ENCODE results near the gene VTN. TPM values are rescaled to one million over a fixed set of nuclear protein-coding genes. Genes with fewer than 3 reads are reported as not detected.

VTN gene
- total and polyA plus RNA-seq, 3 experiments from 2014 or later = 0.18 to 0.57 TPM; not detected in 1

DNA sequence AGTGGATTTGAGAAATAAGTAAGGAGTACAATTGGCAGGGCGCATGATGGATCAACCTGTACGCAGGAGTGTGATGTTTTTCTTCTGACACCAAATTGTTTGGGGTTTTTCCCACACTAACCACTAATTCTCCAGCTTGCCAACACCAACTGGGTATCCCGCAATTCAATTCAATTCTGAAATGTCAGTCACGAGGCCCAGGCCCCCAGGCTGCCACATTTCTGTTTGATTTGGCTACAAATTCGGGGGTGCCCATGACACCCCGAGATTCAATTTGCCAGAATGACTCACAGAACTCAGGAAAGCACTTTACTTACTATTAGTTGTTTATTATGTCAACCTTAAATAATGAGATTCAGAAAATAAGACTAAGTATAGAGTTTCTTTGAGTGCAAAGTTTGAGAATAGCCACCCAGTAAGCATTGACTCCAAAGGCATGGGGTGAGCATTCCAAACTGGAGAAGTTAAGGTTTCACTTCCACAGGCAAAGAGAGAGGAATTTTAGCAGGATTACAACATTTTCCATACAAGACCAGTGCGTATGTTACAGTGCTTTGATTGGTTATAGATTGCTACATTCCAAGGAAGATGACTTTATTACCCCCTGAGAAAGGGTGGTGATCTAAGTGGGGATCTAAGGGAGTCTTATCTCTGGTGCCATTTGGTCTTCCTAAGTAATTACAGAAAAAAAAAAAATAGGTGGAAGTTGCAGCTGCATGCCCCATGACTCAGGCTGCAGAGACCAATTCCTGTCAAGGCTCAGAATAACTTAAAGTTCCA, 24.4 kb upstream of the VTN start:
- H3K9me3 ChIP-seq (ENCODE audit: low read length) = no peaks in the 10 kb centered on the region
- Mint-ChIP-seq H3K4me3 (no peak overlapping the region), H3K9me3 (no peaks in the 10 kb centered on the region), H3K4me1 (no peaks in the 10 kb centered on the region), H3K36me3 (peaks cover 8 to 74% (median 13%) of the 10 kb centered on the region in 3 donors), H3K27me3 (no peaks in the 10 kb centered on the region), H3K27ac (peak overlapping the region in 2 of 8 donors; percentile 12 to 49)
- peaks cover 32% of the 10 kb centered on the region for H3K36me3 ChIP-seq (ENCODE audit: insufficient read depth, low read length)
- H3K27me3 ChIP-seq (ENCODE audit: insufficient read depth, low read length, poor library complexity, severe bottlenecking) = no peaks in the 10 kb centered on the region
- no peak overlapping the region for H3K27ac ChIP-seq (ENCODE audit: low read depth, low read length)
- H3K4me3 ChIP-seq (ENCODE audit: low read length) = no peak overlapping the region
- ChIA-PET CTCF (interaction anchor here (2.7 kb wide), 1 partner anchor 22 kb away, joined by 7 read pairs; no protein-coding TSS in a partner anchor), POLR2A (no interaction called here)
- no peak for DNase-seq
- H3K4me1 ChIP-seq (ENCODE audit: insufficient read depth, low read length) = no peaks in the 10 kb centered on the region

DNA sequence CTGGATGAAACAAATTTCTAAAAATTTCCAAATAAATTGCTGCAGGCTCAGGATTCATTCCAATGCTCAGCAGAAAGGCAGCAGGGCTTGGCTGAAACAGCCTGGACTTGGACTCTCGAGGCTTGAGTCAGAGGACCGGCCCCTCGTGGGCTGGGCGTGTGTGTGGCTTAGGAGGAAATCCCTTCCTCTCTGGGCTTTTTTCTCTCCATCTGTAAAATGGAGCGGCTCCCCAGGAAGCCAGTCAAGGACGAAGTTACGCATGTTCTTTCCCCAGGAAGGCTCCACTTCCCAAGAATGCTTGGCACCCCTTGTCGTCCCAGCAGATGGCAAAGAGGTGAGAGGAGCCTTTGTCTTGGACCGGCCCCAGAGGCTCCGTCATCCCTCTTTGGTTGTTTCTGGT, 22.4 kb upstream of the VTN start:
- DNase-seq = no peak
- POLR2A ChIA-PET = no interaction called here
- H3K9me3 Mint-ChIP-seq = no peaks in the 10 kb centered on the region
- H3K27ac Mint-ChIP-seq = no peak overlapping the region
- CTCF ChIA-PET = interaction anchor here (1.0 kb wide), 1 partner anchor 10 kb away, joined by 5 read pairs; no protein-coding TSS in a partner anchor
- no peaks in the 10 kb centered on the region for H3K27me3 ChIP-seq (ENCODE audit: insufficient read depth, low read length, poor library complexity, severe bottlenecking)
- H3K36me3 Mint-ChIP-seq = peaks cover 9 to 83% (median 13%) of the 10 kb centered on the region in 3 donors
- no peaks in the 10 kb centered on the region for H3K27me3 Mint-ChIP-seq
- peaks cover 32% of the 10 kb centered on the region for H3K36me3 ChIP-seq (ENCODE audit: insufficient read depth, low read length)
- no peak overlapping the region for H3K27ac ChIP-seq (ENCODE audit: low read depth, low read length)
- no peak overlapping the region for H3K4me3 Mint-ChIP-seq
- H3K4me3 ChIP-seq (ENCODE audit: low read length) = no peak overlapping the region
- H3K9me3 ChIP-seq (ENCODE audit: low read length) = no peaks in the 10 kb centered on the region
- H3K4me1 ChIP-seq (ENCODE audit: insufficient read depth, low read length) = no peaks in the 10 kb centered on the region
- peaks cover 2 to 4% (median 4%) of the 10 kb centered on the region in 3 donors for H3K4me1 Mint-ChIP-seq

DNA sequence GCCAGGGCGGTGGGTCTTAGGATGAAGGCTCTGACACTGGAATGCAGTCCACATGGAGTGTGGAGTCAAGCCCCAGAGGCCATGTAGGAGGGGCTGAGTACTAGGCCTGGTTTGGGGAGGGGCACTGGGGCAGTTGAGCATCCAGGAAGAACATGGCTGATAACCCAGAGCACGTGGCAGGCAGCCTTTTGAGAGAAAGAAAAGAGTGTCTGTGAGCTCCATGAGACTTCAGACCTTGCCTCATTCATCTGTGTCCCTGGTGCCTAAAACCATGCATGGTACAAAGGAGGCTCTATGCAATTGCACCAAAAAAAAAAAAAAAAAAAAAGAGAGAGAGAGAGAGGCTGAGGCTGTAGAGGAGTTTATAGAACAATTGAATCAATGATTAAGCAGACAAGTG, 21.3 kb upstream of the VTN start:
- ChIA-PET CTCF (interaction anchor here (1.0 kb wide), 1 partner anchor 9 kb away, joined by 5 read pairs; no protein-coding TSS in a partner anchor), POLR2A (no interaction called here)
- no peaks in the 10 kb centered on the region for H3K9me3 Mint-ChIP-seq
- no peaks in the 10 kb centered on the region for H3K27me3 Mint-ChIP-seq
- peak overlapping the region in 1 of 8 donors; percentile 58 for H3K27ac Mint-ChIP-seq
- Histone ChIP-seq H3K4me1 (ENCODE audit: insufficient read depth, low read length) (no peaks in the 10 kb centered on the region), H3K4me3 (ENCODE audit: low read length) (no peak overlapping the region), H3K27ac (ENCODE audit: low read depth, low read length) (no peak overlapping the region), H3K36me3 (ENCODE audit: insufficient read depth, low read length) (peaks cover 32% of the 10 kb centered on the region), H3K27me3 (ENCODE audit: insufficient read depth, low read length, poor library complexity, severe bottlenecking) (no peaks in the 10 kb centered on the region), H3K9me3 (ENCODE audit: low read length) (no peaks in the 10 kb centered on the region)
- H3K4me1 Mint-ChIP-seq = peaks cover 2 to 5% (median 5%) of the 10 kb centered on the region in 3 donors
- no peak for DNase-seq
- H3K4me3 Mint-ChIP-seq = no peak overlapping the region
- H3K36me3 Mint-ChIP-seq = peaks cover 6 to 83% (median 13%) of the 10 kb centered on the region in 3 donors

DNA sequence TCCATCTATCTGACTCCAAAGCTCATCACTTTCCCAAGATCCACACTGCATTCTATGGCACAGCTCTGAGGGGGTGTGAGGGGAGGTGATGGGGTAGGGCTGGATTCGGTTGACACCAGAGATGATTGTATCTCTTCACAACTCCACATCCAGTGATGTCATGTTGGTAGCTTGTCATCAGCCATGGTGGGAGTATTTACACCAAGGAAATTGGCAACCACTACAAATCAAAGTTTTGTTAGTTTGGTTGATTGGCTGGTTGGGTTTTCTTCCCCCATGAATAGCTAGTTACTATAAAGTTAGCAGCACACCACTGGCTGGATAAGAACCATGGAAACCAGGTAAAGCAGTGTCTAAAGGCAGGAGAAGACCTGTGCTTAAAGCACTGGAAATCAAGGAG, 20.9 kb upstream of the VTN start:
- peaks cover 6 to 82% (median 13%) of the 10 kb centered on the region in 3 donors for H3K36me3 Mint-ChIP-seq
- ChIA-PET POLR2A (no interaction called here), CTCF (no interaction called here)
- H3K27me3 Mint-ChIP-seq = no peaks in the 10 kb centered on the region
- Histone ChIP-seq H3K4me1 (ENCODE audit: insufficient read depth, low read length) (peaks cover 2% of the 10 kb centered on the region), H3K27me3 (ENCODE audit: insufficient read depth, low read length, poor library complexity, severe bottlenecking) (no peaks in the 10 kb centered on the region), H3K27ac (ENCODE audit: low read depth, low read length) (no peak overlapping the region), H3K4me3 (ENCODE audit: low read length) (no peak overlapping the region), H3K9me3 (ENCODE audit: low read length) (no peaks in the 10 kb centered on the region), H3K36me3 (ENCODE audit: insufficient read depth, low read length) (peaks cover 32% of the 10 kb centered on the region)
- H3K27ac Mint-ChIP-seq = peak overlapping the region in 1 of 8 donors; percentile 58
- H3K9me3 Mint-ChIP-seq = no peaks in the 10 kb centered on the region
- DNase-seq = no peak
- H3K4me1 Mint-ChIP-seq = peaks cover 2 to 9% (median 5%) of the 10 kb centered on the region in 3 donors
- no peak overlapping the region for H3K4me3 Mint-ChIP-seq

DNA sequence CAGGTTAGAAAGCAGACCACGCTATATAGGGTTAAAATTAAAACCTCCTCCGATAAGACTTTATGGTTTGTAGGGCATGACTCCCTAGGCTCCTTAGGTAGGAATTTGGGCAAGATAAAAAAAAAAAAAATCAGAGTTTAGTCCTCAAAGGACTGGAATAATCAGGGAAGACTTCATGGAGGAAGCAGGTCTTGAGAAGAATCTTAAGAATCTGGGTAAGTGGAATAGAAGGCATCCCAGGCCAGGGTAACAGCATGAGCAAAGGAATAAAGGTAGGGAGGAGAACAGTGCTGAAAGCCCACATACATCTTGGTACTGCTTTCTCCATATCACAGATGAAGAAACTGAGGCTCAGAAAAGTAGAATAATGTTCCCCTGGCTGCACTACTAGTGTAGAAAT, 20.5 kb upstream of the VTN start:
- Mint-ChIP-seq H3K4me1 (peaks cover 4 to 13% (median 10%) of the 10 kb centered on the region in 3 donors), H3K27ac (peak overlapping the region in 1 of 8 donors; percentile 66), H3K4me3 (no peak overlapping the region), H3K27me3 (no peaks in the 10 kb centered on the region), H3K9me3 (no peaks in the 10 kb centered on the region), H3K36me3 (peaks cover 6 to 78% (median 13%) of the 10 kb centered on the region in 3 donors)
- no peaks in the 10 kb centered on the region for H3K9me3 ChIP-seq (ENCODE audit: low read length)
- ChIA-PET POLR2A (no interaction called here), CTCF (no interaction called here)
- H3K27me3 ChIP-seq (ENCODE audit: insufficient read depth, low read length, poor library complexity, severe bottlenecking) = no peaks in the 10 kb centered on the region
- H3K4me1 ChIP-seq (ENCODE audit: insufficient read depth, low read length) = peaks cover 6% of the 10 kb centered on the region
- no peak overlapping the region for H3K27ac ChIP-seq (ENCODE audit: low read depth, low read length)
- peaks cover 32% of the 10 kb centered on the region for H3K36me3 ChIP-seq (ENCODE audit: insufficient read depth, low read length)
- no peak for DNase-seq
- no peak overlapping the region for H3K4me3 ChIP-seq (ENCODE audit: low read length)

DNA sequence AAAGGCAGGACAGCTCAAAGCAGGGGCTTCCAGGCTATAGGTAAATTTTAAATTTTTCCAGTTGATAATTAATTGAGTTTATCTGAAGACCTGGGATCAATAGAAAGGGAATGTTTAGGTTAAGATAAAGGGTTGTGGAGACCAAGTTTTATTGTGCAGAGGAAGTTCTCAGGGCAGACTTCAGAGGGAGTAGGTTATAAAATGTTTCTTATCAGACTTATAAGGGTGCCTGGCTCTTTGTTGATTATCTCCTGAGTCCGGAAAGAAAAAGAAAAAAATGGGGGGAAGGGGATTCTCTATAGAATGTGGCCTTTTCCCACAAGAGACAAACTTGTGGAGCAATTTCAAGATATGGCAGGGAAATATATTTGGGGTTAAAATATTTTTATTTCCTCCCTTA, 20.0 kb upstream of the VTN start:
- no peak for DNase-seq
- Mint-ChIP-seq H3K4me3 (no peak overlapping the region), H3K36me3 (peaks cover 6 to 75% (median 13%) of the 10 kb centered on the region in 3 donors), H3K27me3 (no peaks in the 10 kb centered on the region), H3K4me1 (peaks cover 8 to 17% (median 13%) of the 10 kb centered on the region in 3 donors), H3K27ac (no peak overlapping the region), H3K9me3 (no peaks in the 10 kb centered on the region)
- ChIA-PET CTCF (no interaction called here), POLR2A (no interaction called here)
- Histone ChIP-seq H3K27me3 (ENCODE audit: insufficient read depth, low read length, poor library complexity, severe bottlenecking) (no peaks in the 10 kb centered on the region), H3K4me3 (ENCODE audit: low read length) (no peak overlapping the region), H3K36me3 (ENCODE audit: insufficient read depth, low read length) (peaks cover 32% of the 10 kb centered on the region), H3K9me3 (ENCODE audit: low read length) (no peaks in the 10 kb centered on the region), H3K4me1 (ENCODE audit: insufficient read depth, low read length) (peaks cover 10% of the 10 kb centered on the region), H3K27ac (ENCODE audit: low read depth, low read length) (no peak overlapping the region)

DNA sequence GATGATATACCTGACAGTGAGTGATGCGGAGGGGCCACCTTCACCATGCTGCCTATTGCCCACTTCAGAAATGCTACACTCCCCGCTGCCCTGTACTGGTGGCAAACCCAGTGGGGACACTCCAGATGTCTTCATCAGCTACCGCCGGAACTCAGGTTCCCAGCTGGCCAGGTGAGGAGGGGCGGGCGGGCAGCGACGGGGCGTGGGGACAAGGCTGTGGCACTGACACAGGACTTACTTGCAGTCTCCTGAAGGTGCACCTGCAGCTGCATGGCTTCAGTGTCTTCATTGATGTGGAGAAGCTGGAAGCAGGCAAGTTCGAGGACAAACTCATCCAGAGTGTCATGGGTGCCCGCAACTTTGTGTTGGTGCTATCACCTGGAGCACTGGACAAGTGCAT, 18.0 kb upstream of the VTN start:
- peaks cover 24% of the 10 kb centered on the region for H3K36me3 ChIP-seq (ENCODE audit: insufficient read depth, low read length)
- no peaks in the 10 kb centered on the region for H3K9me3 ChIP-seq (ENCODE audit: low read length)
- H3K27ac ChIP-seq (ENCODE audit: low read depth, low read length) = no peak overlapping the region
- CTCF ChIA-PET = no interaction called here
- H3K4me3 ChIP-seq (ENCODE audit: low read length) = no peak overlapping the region
- H3K27me3 ChIP-seq (ENCODE audit: insufficient read depth, low read length, poor library complexity, severe bottlenecking) = no peaks in the 10 kb centered on the region
- DNase-seq = no peak
- Mint-ChIP-seq H3K36me3 (peaks cover 6 to 66% (median 6%) of the 10 kb centered on the region in 3 donors), H3K27me3 (no peaks in the 10 kb centered on the region), H3K27ac (peak overlapping the region in 1 of 8 donors; percentile 32), H3K4me1 (peaks cover 18 to 33% (median 21%) of the 10 kb centered on the region in 3 donors), H3K4me3 (no peak overlapping the region), H3K9me3 (no peaks in the 10 kb centered on the region)
- POLR2A ChIA-PET = no interaction called here
- peaks cover 19% of the 10 kb centered on the region for H3K4me1 ChIP-seq (ENCODE audit: insufficient read depth, low read length)

DNA sequence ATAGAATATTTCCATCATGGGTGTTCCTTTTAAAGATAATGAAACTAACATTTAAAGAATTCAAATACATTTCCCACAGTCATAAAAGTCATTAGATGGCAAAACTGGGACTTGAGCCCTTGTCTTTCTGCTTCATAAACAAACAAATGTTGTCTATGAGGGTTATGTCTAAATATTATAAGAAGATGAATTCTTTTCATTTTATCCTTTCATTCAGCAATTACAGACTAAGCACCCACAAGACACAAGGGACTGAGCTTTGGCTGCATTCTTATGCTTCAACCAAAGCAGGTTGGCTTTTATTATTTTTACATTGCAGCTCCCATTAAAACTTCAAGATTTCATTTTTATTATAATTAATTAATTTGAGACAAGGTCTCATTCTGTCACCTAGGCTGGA, 16.3 kb upstream of the VTN start:
- no peak for DNase-seq
- Histone ChIP-seq H3K9me3 (ENCODE audit: low read length) (no peaks in the 10 kb centered on the region), H3K36me3 (ENCODE audit: insufficient read depth, low read length) (peaks cover 15% of the 10 kb centered on the region), H3K27ac (ENCODE audit: low read depth, low read length) (no peak overlapping the region), H3K4me1 (ENCODE audit: insufficient read depth, low read length) (peaks cover 19% of the 10 kb centered on the region), H3K27me3 (ENCODE audit: insufficient read depth, low read length, poor library complexity, severe bottlenecking) (no peaks in the 10 kb centered on the region), H3K4me3 (ENCODE audit: low read length) (no peak overlapping the region)
- Mint-ChIP-seq H3K4me3 (peak overlapping the region in 5 of 7 donors; percentile 28 to 94 (median 93)), H3K36me3 (peaks cover 6 to 52% (median 6%) of the 10 kb centered on the region in 3 donors), H3K27ac (no peak overlapping the region), H3K27me3 (no peaks in the 10 kb centered on the region), H3K4me1 (peaks cover 21 to 38% (median 22%) of the 10 kb centered on the region in 3 donors), H3K9me3 (no peaks in the 10 kb centered on the region)
- CTCF ChIA-PET = interaction anchor here (1.6 kb wide), 1 partner anchor 30 kb away, joined by 6 read pairs; no protein-coding TSS in a partner anchor
- POLR2A ChIA-PET = no interaction called here

All from CD8-positive, alpha-beta memory T cell (primary cell).